Ascending aorta (tissue), 2 donors: ENCODE measurements around the gene MOV10. TPM values are rescaled to one million over a fixed set of nuclear protein-coding genes. Genes with fewer than 3 reads are reported as not detected.

ENCODE experiments used
- DNase-seq, 2 donors: peaks; one replicate each; pipeline ENCODE4 v3.0.0-alpha.2; 2019; ENCODE audit warnings: low spot score in 2 of 2
- H3K27ac ChIP-seq, 2 donors: fragments of 200-600 bp; sonication (generic); one replicate each; pipeline ENCODE4 v1.5.1; 2016 to 2017; ENCODE audit warnings: mild to moderate bottlenecking in 1 of 2
- H3K27me3 ChIP-seq: fragments of 200-600 bp; sonication (generic); one replicate; pipeline ENCODE4 v1.5.1; 2017
- H3K36me3 ChIP-seq, 2 donors: fragments of 200-600 bp; sonication (generic); one replicate each; pipeline ENCODE4 v1.5.1; 2016
- H3K4me1 ChIP-seq, 2 donors: fragments of 200-600 bp; sonication (generic); one replicate each; pipeline ENCODE4 v1.5.1; 2016 to 2017; ENCODE audit warnings: mild to moderate bottlenecking in 1 of 2
- H3K4me3 ChIP-seq, 2 donors: fragments of 200-600 bp; sonication (generic); one replicate each; pipeline ENCODE4 v1.5.1; 2016 to 2017; ENCODE audit warnings: mild to moderate bottlenecking in 1 of 2
- H3K9me3 ChIP-seq, 2 donors: fragments of 200-600 bp; sonication (generic); one replicate each; pipeline ENCODE4 v1.5.1; 2016
- CTCF ChIP-seq, 3 experiments: fragments of 200-600 bp in 2 of 3; fragments of 450-650 bp in 1 of 3; sonication (generic) in 2 of 3; IDR thresholded peaks; one replicate each; pipeline ENCODE4 v1.5.1; 2016 to 2019; ENCODE audit warnings: antibody characterized with exemption in 3 of 3, mild to moderate bottlenecking in 1 of 3, moderate library complexity in 1 of 3
- intact Hi-C: fragments of 100-400 bp; cut with DNase I; formaldehyde crosslinking; loops from one replicate; pipeline ENCODE4 v1.15.1; 2023
- total RNA-seq: library from RNA; depleted of rRNA; stranded (reverse); fragments of >200 nt; gene quantifications from one replicate; pipeline ENCODE4 v1.1.0, GENCODE V29; 2016

The MOV10 gene
- total RNA-seq, 1 donor from 2014 or later: 69.5 TPM

- no peak for DNase-seq
- peaks cover 74 to 88% of the 10 kb centered on the region in 2 donors for H3K36me3 ChIP-seq
- no peak for TF ChIP-seq CTCF (IDR thresholded peaks at IDR 0.05)
- intact Hi-C loops: no loop called here
- H3K9me3 ChIP-seq: no peaks in the 10 kb centered on the region
- H3K27ac ChIP-seq: no peak overlapping the region
- H3K4me3 ChIP-seq: no peak overlapping the region
- no peaks in the 10 kb centered on the region for H3K27me3 ChIP-seq
- H3K4me1 ChIP-seq: peaks cover 0 to 7% of the 10 kb centered on the region in 2 donors
Observed at GRCh38 chr1:112694363-112694929, 20.0 kb downstream of the MOV10 start.

GRCh38 chr1:112695276-112695675, 20.8 kb downstream of the MOV10 start:
- intact Hi-C loops: no loop called here
- TF ChIP-seq CTCF (IDR thresholded peaks at IDR 0.05): no peak
- H3K27me3 ChIP-seq: no peaks in the 10 kb centered on the region
- DNase-seq: no peak
- no peak overlapping the region for H3K27ac ChIP-seq
- no peak overlapping the region for H3K4me3 ChIP-seq
- H3K9me3 ChIP-seq: no peaks in the 10 kb centered on the region
- peaks cover 77 to 80% of the 10 kb centered on the region in 2 donors for H3K36me3 ChIP-seq
- H3K4me1 ChIP-seq: peaks cover 7 to 15% of the 10 kb centered on the region in 2 donors

- Histone ChIP-seq H3K36me3 (peaks cover 74% of the 10 kb centered on the region in 2 donors), H3K9me3 (no peaks in the 10 kb centered on the region), H3K27me3 (no peaks in the 10 kb centered on the region), H3K4me1 (peaks cover 18 to 29% of the 10 kb centered on the region in 2 donors), H3K4me3 (no peak overlapping the region), H3K27ac (no peak overlapping the region)
- no peak for DNase-seq
- intact Hi-C loops: no loop called here
- TF ChIP-seq CTCF (IDR thresholded peaks at IDR 0.05): no peak
Observed at GRCh38 chr1:112696578-112697314, 22.3 kb downstream of the MOV10 start.

GRCh38 chr1:112697781-112698201, 23.3 kb downstream of the MOV10 start:
- no peak for DNase-seq
- Histone ChIP-seq H3K27me3 (no peaks in the 10 kb centered on the region), H3K4me3 (no peak overlapping the region), H3K9me3 (no peaks in the 10 kb centered on the region), H3K27ac (peak overlapping the region; percentile 51 to 99), H3K4me1 (peaks cover 18 to 37% of the 10 kb centered on the region in 2 donors), H3K36me3 (peaks cover 72 to 73% of the 10 kb centered on the region in 2 donors)
- TF ChIP-seq CTCF (IDR thresholded peaks at IDR 0.05): no peak
- intact Hi-C loops: no loop called here

GRCh38 chr1:112698366-112699310, 24.2 kb downstream of the MOV10 start:
- Histone ChIP-seq H3K27me3 (no peaks in the 10 kb centered on the region), H3K4me1 (peaks cover 18 to 37% of the 10 kb centered on the region in 2 donors), H3K36me3 (peaks cover 73% of the 10 kb centered on the region in 2 donors), H3K4me3 (no peak overlapping the region), H3K27ac (peak overlapping the region; percentile 99), H3K9me3 (no peaks in the 10 kb centered on the region)
- no peak for TF ChIP-seq CTCF (IDR thresholded peaks at IDR 0.05)
- no peak for DNase-seq
- intact Hi-C loops: no loop called here
